Measurements from ENCODE around the gene RGS9BP. TPM values are rescaled to one million over a fixed set of nuclear protein-coding genes. Genes with fewer than 3 reads are reported as not detected.

RGS9BP gene
- polyA plus RNA-seq, 3 donors = 0.03 TPM; not detected in 2

DNA sequence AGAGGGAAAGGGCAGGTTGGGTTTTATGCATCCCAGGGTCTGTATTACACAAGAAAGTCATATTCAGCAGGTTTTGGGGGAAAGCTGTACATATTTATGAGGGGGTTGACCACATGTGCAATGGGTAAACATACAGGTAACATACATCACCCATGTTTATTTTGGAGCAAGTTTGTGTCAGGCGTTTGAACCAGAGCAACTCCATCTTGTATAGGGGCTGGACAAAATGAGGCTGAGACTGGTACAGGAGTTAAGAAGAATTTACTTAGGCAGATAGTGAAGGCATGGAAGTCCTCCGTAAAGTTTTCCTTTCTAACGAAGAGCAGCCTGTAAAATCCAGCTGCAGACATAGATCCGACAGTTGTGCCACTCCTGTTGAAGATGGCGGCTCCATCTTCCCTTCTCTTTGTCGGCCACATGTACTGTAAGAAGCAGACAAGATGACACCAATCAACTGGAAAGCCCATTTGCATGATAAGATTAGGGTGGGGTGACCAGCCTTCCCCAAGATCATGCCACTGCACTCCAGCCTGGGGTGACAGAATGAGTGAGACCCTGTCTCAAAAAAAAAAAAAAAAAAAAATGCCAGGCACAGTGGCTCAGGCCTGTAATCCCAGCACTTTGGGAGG lies 11.3 kb downstream of the RGS9BP start:
- peaks cover 10 to 12% of the 10 kb centered on the region in 2 donors for H3K36me3 Mint-ChIP-seq

GRCh38 chr19:32687681-32688080 lies 12.0 kb downstream of the RGS9BP start:
- no peak overlapping the region for H2AFZ ChIP-seq (ENCODE audit: insufficient read depth, low read depth, low read length, poor library complexity, severe bottlenecking)
- no peak overlapping the region for H3K4me2 ChIP-seq (replicated peaks; ENCODE audit: extremely low read depth, low read length, poor library complexity, severe bottlenecking)
- no peak for DNase-seq
- no peak overlapping the region for H3K27ac Mint-ChIP-seq
- H3K36me3 ChIP-seq (replicated peaks in 1 of 2; ENCODE audit: control insufficient read depth in 1 of 2, insufficient read depth in 2 of 2, low read length in 2 of 2) = no peaks in the 10 kb centered on the region
- no peaks in the 10 kb centered on the region for H3K9me3 ChIP-seq (replicated peaks in 1 of 2; ENCODE audit: control insufficient read depth in 1 of 2, insufficient read depth in 1 of 2, low read length in 2 of 2)
- peaks cover 16 to 21% of the 10 kb centered on the region in 2 donors for H3K4me1 ChIP-seq (ENCODE audit: control insufficient read depth in 1 of 2, insufficient read depth in 2 of 2, low read length in 2 of 2)
- peaks cover 21% of the 10 kb centered on the region for H3K4me1 Mint-ChIP-seq
- TF ChIP-seq, protein P1, sequence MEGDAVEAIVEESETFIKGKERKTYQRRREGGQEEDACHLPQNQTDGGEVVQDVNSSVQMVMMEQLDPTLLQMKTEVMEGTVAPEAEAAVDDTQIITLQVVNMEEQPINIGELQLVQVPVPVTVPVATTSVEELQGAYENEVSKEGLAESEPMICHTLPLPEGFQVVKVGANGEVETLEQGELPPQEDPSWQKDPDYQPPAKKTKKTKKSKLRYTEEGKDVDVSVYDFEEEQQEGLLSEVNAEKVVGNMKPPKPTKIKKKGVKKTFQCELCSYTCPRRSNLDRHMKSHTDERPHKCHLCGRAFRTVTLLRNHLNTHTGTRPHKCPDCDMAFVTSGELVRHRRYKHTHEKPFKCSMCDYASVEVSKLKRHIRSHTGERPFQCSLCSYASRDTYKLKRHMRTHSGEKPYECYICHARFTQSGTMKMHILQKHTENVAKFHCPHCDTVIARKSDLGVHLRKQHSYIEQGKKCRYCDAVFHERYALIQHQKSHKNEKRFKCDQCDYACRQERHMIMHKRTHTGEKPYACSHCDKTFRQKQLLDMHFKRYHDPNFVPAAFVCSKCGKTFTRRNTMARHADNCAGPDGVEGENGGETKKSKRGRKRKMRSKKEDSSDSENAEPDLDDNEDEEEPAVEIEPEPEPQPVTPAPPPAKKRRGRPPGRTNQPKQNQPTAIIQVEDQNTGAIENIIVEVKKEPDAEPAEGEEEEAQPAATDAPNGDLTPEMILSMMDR (IDR thresholded peaks at IDR 0.05) = no peak
- H3K27me3 Mint-ChIP-seq (ENCODE audit: low read depth in 3 of 3) = peaks cover 0 to 1% (median 0%) of the 10 kb centered on the region in 3 donors
- peaks cover 4% of the 10 kb centered on the region for H4K20me1 ChIP-seq (ENCODE audit: insufficient read depth, low read length)
- peaks cover 0 to 3% (median 0%) of the 10 kb centered on the region in 7 donors for H3K9me3 Mint-ChIP-seq
- H3K36me3 Mint-ChIP-seq = peaks cover 10 to 12% of the 10 kb centered on the region in 2 donors
- H3K27ac ChIP-seq (ENCODE audit: low read depth in 1 of 2, low read length in 2 of 2) = no peak overlapping the region
- no peak overlapping the region for H3K4me3 ChIP-seq (replicated peaks in 1 of 3; ENCODE audit: low read depth in 2 of 3, low read length in 3 of 3)
- no peaks in the 10 kb centered on the region for H3K27me3 ChIP-seq (ENCODE audit: control insufficient read depth in 2 of 2, insufficient read depth in 2 of 2, low read length in 2 of 2)
- peaks cover 16% of the 10 kb centered on the region for H3K79me2 ChIP-seq (ENCODE audit: insufficient read depth, low read length)
- no peak overlapping the region for H3K9ac ChIP-seq (ENCODE audit: insufficient read depth, low read length, poor library complexity, severe bottlenecking)
- WGBS (ENCODE audit: insufficient coverage) = no CpG with 5 or more reads among the region's 4 CpGs
- no peak overlapping the region for H3K4me3 Mint-ChIP-seq
- intact Hi-C loops (cut with micrococcal nuclease) = no loop called here

More for the DNA sequence above, 11.3 kb downstream of the RGS9BP start:
- no peak overlapping the region for H3K27ac Mint-ChIP-seq
- no peaks in the 10 kb centered on the region for H3K27me3 ChIP-seq (ENCODE audit: control insufficient read depth in 2 of 2, insufficient read depth in 2 of 2, low read length in 2 of 2)
- H3K9ac ChIP-seq (ENCODE audit: insufficient read depth, low read length, poor library complexity, severe bottlenecking) = no peak overlapping the region
- no peaks in the 10 kb centered on the region for H4K20me1 ChIP-seq (ENCODE audit: insufficient read depth, low read length)
- TF ChIP-seq, protein P1 (IDR thresholded peaks at IDR 0.05) = no peak
- H3K4me3 ChIP-seq (replicated peaks in 1 of 3; ENCODE audit: low read depth in 2 of 3, low read length in 3 of 3) = no peak overlapping the region
- peaks cover 0 to 2% (median 0%) of the 10 kb centered on the region in 7 donors for H3K9me3 Mint-ChIP-seq
- no peak overlapping the region for H3K27ac ChIP-seq (ENCODE audit: low read depth in 1 of 2, low read length in 2 of 2)
- no peak overlapping the region for H3K4me2 ChIP-seq (replicated peaks; ENCODE audit: extremely low read depth, low read length, poor library complexity, severe bottlenecking)
- DNase-seq = no peak
- no peaks in the 10 kb centered on the region for H3K36me3 ChIP-seq (replicated peaks in 1 of 2; ENCODE audit: control insufficient read depth in 1 of 2, insufficient read depth in 2 of 2, low read length in 2 of 2)
- peaks cover 12 to 14% of the 10 kb centered on the region in 2 donors for H3K4me1 ChIP-seq (ENCODE audit: control insufficient read depth in 1 of 2, insufficient read depth in 2 of 2, low read length in 2 of 2)
- H2AFZ ChIP-seq (ENCODE audit: insufficient read depth, low read depth, low read length, poor library complexity, severe bottlenecking) = no peak overlapping the region
- H3K4me1 Mint-ChIP-seq = peaks cover 19% of the 10 kb centered on the region
- H3K79me2 ChIP-seq (ENCODE audit: insufficient read depth, low read length) = peaks cover 10% of the 10 kb centered on the region
- H3K4me3 Mint-ChIP-seq = no peak overlapping the region
- H3K27me3 Mint-ChIP-seq (ENCODE audit: low read depth in 3 of 3) = peaks cover 0 to 1% (median 0%) of the 10 kb centered on the region in 3 donors
- WGBS (ENCODE audit: insufficient coverage) = 89% methylated on average over 3 of the region's 6 CpGs
- no peaks in the 10 kb centered on the region for H3K9me3 ChIP-seq (replicated peaks in 1 of 2; ENCODE audit: control insufficient read depth in 1 of 2, insufficient read depth in 1 of 2, low read length in 2 of 2)
- intact Hi-C loops (cut with micrococcal nuclease) = no loop called here
